ENCODE measurements around the gene GRIP2.

- TF ChIP-seq TOX (CRISPR knock-in tag; IDR thresholded peaks at IDR 0.05; ENCODE audit: borderline replicate concordance) (no peak), CREB5 (CRISPR knock-in tag; IDR thresholded peaks at IDR 0.05; ENCODE audit: low read depth) (no peak)
Measured at GRCh38 chr3:14441240-14441919, 98.8 kb downstream of the GRIP2 start.
